Stimulated activated CD8-positive, alpha-beta memory T cell treated with anti-CD3 and anti-CD28 coated beads, Interleukin-12 subunit alpha, Interleukin-12 subunit beta, amount 100 ng/mL, for 24 hours (primary cell): Measurements from ENCODE around the gene UTS2B.

ENCODE experiments used
- DNase-seq: peaks from one replicate; pipeline ENCODE4 v3.0.0-alpha.2; 2020; ENCODE audit errors: extremely low read depth

UTS2B gene

DNA sequence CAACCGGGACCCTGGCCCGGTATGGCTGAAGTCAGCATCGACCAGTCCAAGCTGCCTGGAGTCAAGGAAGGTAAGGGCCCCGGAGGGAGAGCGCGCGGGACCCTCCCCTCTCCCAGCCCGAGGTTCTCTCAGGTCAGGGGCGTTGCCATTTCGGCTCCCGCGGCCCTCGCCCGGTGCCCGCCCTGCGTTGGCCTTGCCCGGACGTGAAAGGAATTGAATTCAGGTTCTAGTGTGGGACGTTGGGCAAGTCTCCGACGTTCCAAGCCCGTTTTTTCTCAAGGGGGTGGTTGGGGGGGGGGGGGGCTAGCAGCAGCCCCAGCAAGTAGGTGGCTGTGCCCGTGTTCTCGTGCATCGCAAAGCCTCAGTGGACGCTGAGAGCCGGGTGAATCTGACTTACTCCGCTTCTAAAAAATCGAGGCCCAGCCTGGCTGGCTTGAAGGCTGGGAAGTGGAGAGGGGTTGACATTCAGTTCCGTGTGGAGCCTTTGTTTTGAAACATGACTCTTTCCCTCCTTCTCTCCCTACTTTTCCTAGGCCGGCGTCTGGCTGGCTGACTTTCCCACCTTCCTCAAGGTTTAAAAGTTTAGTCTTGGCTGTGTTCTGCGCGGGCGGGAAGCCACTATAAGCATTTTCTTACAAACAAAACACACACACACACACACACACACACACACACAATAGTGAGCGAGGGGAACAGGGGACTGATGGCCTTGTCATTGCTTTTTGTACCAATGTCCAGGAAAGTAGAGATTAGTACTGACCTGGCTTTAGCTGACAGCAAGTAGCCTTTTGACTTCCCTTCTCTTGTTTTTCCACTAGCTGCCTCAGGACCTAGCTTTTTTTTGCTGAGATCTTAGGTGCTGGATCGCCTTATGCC is at the start of gene UTS2B:
TSS of gene UTS2B (minus strand) at position 873 of the 876 bp plus-strand sequence. CDS start 48,337 bp downstream, outside the sequence.
- DNase-seq = no peak

DNA sequence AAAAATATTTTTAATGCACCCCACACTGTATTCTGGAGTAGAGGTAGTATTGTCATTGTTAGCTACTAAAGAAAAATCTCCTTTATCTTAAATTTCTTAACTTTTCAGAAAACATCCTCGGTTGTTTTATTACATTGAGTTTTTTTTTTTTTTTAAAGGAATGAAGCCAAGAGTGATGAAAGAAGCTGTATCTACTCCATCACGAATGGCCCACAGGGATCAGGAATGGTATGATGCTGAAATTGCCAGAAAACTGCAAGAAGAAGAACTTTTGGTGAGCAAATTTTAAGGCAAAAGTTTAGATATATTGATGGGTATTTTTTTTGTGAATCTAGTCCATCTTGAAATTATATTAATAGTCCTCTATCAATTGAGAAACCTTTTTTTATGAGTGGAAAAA is 49.7 kb upstream of the UTS2B start:
- no peak for DNase-seq

GRCh38 chr3:191379446-191379845 is 49.1 kb upstream of the UTS2B start:
- no peak for DNase-seq

DNA sequence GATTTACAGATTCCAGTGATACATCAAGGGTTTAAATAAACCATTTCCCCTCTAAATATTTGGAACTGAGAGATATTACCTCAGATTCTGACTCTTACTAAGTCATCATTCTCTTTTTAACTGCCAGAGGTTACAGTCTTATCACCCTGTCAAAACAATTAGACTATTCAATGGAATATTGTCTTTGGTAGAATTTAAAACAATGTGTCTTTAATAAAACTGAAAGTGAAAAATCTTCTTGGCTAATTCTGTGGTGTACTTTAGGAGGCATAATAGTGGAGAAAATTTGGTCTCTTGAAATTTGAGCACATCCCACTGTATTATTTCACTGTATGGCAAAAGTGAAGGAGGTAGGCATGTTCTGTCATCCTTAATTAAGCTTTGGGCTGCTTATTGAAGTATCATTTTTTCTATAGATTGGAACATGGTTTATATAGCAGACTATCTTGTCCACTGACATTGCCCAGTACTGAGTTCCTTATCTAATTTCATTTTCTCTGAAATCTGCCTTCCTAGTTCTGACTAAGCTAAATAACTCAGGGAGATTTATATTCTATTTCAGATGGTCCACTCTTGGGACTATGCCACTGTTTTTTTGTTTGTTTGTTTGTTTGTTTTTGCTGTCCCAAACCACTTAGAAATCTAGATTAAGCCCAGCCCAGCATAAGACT is 48.0 kb upstream of the UTS2B start:
- DNase-seq = no peak

DNA sequence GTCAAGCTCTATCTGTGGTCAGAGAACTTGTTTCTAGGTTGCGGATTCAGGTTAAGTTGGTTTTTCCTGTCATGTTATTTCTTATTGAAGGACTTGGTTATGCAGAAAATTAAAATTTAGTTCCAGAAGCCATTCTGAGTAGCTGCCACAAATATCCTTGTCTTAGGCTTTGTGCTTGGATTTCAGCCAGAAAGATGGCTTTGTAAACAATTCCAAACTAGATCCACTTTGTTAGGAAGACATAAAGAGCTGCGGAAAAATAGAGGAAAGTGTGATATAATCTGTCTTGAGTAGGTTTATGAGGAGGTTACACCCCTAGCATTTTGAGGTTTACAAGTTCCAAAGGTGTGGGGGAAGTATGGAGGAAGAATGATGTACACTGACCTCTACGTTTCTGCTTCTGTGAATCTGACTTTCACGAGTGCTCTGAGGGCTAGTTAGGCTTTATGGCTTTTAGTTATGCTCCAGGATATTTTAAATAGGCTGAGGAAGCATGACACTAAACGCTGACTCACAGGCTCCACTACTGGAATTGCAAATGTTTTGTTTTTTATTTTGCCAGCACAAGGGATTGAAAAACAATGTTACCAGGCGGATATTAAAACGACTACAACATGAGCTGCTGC is 46.3 kb upstream of the UTS2B start:
- no peak for DNase-seq

- no peak for DNase-seq
These were observed 43.0 kb upstream of the UTS2B start for GRCh38 chr3:191373327-191373726.

DNA sequence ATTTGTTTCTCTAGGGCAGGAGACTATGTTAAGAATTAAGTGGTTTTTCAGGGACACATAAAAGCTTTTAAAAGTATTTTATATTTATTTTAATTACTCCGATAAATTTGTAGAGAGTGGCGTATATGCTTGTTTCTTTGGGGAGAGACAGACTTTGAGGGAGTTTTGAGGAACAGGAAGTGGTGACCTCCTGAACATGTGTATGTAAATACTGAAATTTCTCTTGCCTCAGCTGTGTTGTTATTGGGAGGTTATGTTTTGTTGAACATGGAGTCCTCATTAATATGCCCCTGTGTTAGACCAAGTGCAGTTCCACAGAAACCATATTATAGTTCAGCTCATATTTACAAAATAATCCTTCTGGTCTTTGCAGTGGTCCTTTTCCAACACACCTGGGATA is 41.8 kb upstream of the UTS2B start:
- no peak for DNase-seq

DNA sequence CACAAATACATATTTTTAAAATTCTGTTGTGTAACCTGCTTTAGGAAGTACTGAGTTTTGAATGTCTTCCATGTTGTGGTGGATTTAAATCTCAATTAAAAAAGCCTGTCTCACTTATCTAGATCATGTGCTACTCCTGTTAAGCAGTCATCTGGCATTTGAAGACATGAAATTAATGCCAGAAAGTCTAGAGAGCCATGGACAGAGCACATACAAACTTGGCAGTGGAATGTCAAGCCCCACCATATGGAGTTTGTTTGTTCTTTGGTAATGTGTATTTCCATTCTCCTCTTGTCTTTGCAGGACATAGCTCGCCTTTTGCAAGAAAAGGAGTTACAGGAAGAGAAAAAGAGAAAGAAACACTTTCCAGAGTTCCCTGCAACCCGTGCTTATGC is 39.3 kb upstream of the UTS2B start:
- no peak for DNase-seq

GRCh38 chr3:191368755-191369615 is 38.7 kb upstream of the UTS2B start:
- no peak for DNase-seq

DNA sequence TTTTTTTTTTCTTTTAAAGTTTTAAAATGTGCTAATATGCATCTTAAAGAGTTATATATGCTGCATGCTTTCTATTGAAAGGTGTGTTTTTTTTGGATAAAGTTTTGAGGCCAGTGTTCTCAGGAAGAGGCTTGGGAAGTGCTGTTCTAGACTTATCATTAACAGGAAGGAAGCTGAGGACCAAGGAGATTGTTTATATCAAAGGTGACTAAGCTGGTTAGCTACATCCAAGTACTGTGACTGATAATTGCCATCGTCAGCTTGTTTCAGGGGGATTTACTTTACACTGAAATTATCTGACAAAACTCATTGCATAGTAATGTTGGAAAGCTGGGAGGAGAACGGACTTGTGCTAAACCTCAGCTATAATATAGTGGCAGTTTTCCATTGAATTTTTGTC is 36.3 kb upstream of the UTS2B start:
- no peak for DNase-seq

DNA sequence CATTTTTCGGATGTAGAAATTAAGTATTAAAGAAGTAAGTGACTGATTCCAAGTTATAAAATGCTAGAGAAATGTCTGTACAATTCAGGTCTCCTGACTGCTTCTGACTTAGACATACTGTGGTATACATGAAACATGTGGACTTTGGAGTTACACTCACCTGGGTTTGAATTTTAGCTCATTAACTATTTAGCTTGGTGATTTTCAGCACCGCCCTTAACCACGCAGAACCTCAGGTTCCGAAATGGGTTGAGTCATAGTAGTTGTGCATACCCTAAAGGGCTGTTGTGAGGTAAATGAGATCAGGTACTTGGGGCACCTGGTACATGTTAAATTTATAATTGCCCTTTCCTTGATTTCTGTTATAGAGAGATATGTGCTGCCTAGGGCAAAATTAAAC is 32.9 kb upstream of the UTS2B start:
- no peak for DNase-seq

- DNase-seq = no peak
These were observed 32.3 kb upstream of the UTS2B start for GRCh38 chr3:191362524-191363090.

- no peak for DNase-seq
These were observed 31.7 kb upstream of the UTS2B start for GRCh38 chr3:191362037-191362436.

GRCh38 chr3:191361456-191361855 is 31.1 kb upstream of the UTS2B start:
- no peak for DNase-seq

- DNase-seq = no peak
These were observed 30.3 kb upstream of the UTS2B start for GRCh38 chr3:191360620-191361019.

- no peak for DNase-seq
These were observed 28.6 kb upstream of the UTS2B start for GRCh38 chr3:191358929-191359328.

DNA sequence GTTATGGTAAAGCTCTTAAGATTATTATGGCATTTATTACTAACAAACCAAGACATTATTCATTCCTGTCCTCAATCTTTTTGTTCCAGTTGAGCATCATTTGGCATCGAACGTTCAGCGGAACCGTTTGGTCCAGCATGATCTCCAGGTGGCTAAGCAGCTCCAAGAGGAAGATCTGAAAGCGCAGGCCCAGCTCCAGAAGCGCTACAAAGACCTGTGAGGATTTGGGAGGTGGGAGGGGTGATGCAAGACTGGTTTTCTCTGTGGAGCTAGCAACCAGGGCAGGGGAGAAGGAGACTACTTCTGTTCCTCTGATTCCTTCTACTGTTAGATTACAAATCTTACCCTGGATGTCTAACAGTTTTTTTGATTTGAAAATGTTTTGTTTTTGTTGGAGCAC is 27.6 kb upstream of the UTS2B start:
- no peak for DNase-seq

GRCh38 chr3:191356631-191357439 is 26.5 kb upstream of the UTS2B start:
- DNase-seq = no peak

GRCh38 chr3:191355406-191355805 is 25.1 kb upstream of the UTS2B start:
- DNase-seq = no peak

GRCh38 chr3:191353022-191353777 is 22.9 kb upstream of the UTS2B start:
- no peak for DNase-seq
